Superior temporal gyrus (tissue), 1 donor: Measurements from ENCODE around the gene PKP2.
"Not testable (repeated sequence)": the region's sequence is repeated elsewhere in the genome, so short reads cannot be mapped to it uniquely, and the experiment has no call there.

ENCODE experiments used
- DNase-seq: peaks from one replicate; pipeline ENCODE4 v3.0.0-alpha.2; 2016; ENCODE audit errors: extremely low spot score

PKP2 gene

DNA sequence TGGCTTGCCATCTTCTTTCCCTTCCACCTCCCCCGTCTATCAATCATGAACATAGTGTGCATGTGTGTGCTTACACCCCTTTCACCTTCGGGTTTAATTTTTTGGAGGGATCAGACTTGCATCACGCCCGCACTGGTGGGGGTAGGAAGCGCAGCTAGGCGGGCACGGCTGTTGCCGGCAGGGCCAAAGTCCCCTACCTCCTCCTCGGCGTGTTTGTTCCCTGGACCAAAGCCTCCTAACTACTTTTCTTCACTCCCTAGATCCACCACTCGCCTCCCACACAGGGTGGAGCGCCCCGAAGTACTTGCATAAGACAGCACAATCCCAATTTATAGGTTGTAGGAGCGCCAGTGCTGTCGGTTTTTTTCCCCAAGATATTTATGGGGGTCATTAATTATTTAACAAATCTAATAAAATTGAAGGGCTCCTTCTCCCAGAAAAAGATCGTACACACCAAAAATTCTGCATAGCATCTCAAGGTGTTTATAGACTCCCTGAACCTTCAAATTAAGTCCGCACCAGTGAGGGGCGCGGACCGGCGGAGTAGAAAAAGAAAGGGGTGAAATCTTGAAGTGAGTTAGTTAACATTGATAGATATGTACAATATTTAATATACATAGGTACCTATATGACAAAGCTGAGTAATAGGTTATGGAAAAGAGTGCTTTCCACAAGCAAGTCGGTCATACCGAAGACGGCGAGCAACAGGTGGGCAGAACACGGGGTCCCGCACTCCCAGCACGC is 717 bp downstream of the PKP2 start:
- no peak for DNase-seq

DNA sequence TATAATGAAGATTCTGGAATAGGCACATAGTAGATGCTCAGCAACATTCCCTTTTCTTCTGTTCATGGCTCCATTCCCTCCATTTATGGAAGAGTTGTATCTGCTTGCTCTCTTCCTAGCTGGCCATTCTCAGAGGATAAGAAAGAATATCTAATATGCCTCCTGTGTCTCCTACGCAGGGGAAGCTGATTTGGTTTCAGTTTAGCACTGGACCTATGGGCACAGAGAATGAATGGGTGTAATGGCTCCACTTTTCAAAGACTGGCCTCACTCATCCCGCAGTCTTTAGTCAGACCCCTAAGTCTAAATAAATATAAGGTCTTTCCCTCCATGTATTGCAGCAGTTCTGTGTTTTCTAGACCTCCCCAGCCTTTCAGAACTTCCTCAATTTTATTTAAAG is 2.0 kb downstream of the PKP2 start:
- no peak for DNase-seq

DNA sequence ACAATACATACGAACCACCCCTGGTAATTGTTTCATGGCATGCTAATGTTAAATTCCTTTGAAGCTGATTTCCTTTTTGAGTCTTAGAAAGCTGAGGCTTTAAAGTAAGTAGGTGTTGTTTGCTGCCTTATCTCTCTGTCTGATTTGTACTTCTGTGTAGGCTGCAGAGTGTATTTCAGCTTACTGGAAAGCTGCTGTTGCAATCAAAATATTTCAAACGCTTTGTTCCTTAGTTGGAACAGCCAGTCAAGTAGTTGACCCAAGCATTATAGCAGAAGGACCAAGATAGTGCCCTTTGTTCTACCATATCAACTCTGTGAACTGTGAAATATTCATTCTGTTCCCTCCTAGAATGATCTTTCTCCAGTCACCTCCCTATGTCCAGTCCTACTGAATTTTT is 3.1 kb downstream of the PKP2 start:
- no peak for DNase-seq

DNA sequence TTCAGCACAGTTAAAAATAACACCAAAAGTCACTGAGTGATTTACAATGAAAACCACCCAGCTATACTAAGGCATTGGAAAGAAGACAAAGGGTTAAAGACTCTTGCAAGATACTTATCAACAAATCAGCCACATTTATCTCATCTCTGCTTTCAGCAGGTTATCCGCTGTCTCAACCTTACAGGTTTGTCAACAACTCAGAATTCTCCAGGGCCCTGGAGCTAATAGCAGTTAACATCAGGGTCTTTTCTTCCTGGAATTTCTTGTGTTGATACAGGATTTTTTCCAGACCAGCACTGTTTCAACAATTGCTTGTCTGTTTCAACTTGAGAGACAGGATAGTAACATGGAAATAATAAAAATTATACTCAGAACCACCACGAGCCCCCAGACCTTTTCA is 3.5 kb downstream of the PKP2 start:
- DNase-seq: no peak

DNA sequence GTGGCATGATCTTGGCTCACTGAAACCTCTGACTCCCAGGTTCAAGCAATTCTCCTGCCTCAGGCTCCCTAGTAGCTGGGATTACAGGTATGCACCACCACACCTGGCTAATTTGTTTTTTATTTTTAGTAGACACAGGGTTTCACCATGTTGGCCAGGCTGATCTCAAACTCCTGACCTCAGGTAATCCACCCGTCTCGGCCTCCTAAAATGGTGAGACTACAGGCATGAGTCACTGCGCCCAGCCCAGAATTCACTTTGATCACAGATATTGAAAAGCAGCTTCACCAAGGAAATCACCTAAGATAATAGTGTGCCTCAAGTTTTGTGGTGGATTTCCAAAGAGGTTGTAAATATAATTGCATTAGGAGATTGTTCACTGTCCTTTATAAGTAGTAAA is 4.2 kb downstream of the PKP2 start:
- DNase-seq: not testable (repeated sequence)

DNA sequence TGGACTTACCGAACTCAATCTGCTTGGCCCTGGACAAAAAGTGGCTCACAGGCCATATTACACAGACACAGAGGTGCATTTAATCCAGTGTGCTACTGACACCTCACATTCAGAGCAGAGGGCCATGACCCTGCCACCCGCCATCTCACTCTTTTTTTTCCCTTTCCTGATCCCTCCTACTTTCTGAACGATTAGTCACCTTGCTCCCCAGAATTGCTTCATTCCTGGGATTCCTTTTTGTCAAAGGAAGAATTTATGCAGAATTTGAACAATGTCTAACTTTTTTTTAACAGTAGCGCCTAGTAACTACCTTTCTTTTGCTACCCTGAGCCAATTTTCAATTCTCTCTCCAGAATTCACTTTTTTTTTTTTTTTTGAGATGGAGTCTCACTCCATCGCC is 4.6 kb downstream of the PKP2 start:
- no peak for DNase-seq

DNA sequence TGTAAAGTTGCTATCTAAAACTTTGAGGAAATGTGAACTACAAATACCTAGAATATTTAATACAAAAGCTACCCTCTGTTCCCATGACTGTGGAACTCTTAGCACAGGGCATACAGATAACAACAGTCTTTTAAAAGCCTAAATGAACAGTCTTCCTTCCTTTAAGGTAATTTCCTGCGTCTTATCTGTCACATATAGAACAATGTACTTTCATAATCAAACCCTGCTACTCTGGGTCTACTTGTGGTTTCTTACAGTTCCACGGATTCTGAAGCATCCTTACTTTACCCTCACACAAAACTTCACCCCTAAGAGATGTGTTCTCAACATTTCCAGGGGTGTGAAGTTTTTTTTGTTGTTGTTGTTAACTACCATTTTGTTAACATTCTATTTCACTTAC is 5.1 kb downstream of the PKP2 start:
- DNase-seq: no peak

DNA sequence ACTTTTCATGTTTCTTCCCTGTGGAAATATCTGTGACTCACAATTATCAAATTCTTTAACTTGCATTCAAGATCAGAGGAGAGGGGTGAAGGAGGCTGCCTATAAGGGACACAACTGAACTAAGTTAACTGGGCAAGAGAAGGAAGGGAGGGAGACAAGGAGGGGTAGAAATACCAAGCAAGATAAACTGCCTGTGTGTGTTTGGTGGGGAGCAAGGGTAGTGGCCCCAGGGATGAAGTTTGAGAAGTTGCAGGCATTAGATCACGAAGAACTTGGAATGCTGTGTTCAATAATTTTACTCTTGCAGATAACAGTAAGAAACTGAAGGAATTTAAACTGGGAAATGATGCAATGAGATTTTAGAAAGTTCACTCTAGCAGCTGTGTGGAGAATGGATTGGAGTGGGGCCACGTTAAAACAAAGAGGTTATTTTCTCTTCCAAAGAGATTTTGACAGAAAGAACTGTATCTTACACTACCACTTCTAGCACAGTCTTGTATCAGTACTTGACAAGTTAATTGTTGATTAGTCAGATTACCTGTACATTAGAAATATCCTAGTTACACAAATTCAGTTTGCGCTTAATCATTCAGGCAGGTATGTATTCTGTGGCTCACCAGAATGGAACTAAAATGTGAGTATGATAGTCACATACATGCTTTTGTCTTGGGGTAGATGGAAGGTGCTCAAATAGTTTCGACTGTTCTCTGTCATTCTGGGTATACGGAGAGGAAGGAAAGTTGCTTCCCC is 7.4 kb downstream of the PKP2 start:
- no peak for DNase-seq

DNA sequence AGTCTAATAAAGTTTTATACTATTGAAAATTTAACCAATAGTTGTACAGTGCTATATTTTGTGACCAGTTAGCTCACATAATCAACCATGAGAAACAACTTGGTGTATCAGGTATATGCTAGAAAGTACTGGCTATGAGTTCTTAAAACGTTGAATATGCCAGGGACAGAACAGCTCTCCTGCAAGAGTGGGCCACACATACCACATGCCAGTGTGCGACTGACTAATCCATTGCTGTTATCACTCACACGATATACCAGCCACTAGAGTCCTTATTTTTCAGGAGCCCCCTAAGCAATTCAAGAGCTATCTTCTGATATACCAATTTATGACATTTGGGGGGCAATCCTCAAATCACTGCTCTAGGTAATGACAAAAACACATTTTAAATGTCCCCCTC is 9.5 kb downstream of the PKP2 start:
- DNase-seq: no peak

DNA sequence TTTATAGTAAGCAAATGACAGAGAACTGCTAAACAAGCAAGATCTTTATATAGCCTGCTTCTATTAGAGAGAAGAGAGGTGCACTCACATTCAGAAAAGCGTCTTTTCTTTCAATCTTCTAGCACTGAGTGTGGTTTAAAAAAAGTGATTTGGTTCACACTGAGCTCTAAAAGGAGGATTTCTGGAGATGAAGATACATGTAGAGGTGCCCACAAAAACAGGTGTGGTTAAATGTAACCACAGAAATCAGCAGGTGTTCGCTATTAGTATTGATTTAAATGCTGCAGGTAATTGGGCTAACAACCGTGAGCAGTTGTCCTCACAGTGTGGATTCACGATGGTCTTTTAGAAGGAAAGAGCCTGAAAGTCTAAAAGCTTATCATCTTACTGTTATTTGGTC is 10.7 kb downstream of the PKP2 start:
- DNase-seq: no peak

DNA sequence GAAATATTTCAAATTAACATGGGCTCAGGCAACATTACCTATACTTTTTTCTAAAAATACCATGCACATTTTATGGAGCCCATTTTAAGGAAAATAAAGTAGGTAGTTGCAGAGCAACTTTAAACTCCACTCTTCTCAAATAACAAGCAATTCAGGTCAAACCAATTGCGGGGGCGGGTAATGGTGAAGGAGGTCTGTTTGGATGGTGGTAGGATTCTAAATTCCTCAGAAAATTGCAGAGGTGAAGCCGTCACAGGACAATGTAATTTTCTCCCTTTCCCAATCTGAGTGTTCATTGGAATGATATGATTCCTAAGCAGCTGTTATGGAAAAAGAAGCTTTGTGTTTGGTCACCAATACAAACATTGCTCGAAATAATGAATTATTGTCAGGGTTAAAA is 11.6 kb downstream of the PKP2 start:
- DNase-seq: no peak

DNA sequence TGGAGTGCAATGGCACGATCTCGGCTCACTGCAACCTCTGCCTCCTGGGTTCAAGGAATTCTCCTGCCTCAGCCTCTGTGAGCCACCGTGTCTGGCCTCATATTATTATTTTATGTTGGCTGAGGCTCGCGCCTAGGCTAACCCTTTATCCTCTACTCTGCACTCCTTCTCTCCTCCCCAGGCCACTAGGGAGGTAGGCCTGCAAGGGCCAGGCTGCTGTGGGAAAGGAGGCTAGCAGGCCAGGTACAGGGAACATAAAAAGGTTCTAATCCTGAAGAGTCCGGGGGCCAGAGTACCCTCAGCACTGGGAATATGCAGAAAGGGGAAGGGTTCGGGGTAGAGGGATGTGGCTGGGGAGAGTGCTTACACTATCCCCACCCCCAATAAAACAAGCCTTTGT is 14.9 kb downstream of the PKP2 start:
- DNase-seq: no peak

DNA sequence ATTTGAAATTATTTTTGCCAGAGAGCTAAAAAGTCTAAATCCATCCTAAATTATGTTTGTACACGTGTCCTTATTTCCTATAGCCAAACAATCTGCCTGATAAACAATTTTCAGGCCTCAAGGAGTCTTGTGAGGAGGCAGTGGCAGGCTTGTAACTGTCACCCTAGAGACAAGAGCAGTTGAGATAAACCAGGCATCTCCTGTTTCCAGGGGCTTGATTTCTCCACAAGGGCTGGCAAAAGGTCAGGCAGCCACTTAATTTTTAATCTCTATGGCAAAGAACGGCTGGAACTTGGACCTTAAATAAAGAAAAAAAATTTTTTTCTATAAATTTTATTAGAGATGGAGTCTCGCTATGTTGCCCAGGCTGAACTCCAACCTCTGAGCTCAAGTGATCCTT is 15.5 kb downstream of the PKP2 start:
- DNase-seq: no peak

DNA sequence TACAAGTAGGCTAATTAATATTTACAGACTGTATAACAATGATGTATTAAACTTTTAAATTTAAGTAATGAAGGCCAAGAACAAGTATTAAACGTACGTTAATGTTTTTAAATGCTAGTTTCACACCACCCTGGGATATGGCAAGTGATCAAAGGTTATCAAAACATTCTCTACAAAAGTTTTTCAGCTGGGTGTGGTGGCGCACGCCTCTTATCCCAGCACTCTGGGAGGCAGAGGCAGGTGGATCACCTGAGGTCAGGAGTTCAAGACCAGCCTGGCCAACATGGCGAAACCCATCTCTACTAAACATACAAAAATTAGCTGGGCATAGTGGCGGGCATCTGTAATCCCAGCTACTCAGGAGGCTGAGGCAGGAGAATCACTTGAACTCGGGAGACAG is 17.5 kb downstream of the PKP2 start:
- DNase-seq: not testable (repeated sequence)

DNA sequence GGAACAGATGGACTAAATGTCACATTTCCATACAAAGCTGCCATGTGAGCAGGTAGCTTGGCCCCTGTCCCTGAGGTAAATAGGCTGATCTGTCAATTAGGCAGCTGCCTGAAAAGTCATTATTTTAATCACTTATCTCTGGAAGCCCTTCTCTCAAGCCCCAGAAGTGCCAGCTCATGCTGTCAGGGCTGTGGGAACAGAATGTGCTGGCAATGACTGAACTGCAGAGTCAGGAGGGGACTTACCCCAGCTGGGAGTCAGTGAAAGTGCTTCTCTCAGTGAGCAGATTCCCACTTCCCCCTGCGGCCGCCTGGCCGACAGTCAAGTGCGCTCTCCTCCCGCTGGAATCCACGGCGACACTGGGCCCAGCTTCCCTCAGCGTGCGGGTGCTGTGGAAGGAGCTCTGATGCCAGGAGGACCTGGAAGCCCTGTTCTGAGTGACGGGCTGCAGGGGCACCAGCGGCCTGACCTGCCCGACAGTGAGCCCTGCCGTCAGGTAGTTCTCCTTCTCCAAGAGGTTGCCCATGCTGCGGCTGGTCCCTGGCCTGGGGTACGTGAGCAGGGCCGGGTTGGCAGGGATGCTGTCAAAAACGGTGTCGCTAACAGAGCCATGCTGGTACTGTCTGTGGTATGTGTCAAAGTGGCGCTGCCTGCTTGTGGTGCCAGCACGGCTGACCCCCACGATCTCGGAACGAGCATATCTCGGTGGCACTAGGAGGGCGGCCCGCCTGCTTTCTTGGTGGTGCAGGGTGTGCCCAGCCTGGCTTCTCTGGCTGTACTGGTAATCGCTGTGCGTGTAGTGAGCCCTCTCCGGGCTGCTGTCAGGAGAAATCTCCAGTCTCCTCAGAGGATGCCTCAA is 18.7 kb downstream of the PKP2 start:
- no peak for DNase-seq

DNA sequence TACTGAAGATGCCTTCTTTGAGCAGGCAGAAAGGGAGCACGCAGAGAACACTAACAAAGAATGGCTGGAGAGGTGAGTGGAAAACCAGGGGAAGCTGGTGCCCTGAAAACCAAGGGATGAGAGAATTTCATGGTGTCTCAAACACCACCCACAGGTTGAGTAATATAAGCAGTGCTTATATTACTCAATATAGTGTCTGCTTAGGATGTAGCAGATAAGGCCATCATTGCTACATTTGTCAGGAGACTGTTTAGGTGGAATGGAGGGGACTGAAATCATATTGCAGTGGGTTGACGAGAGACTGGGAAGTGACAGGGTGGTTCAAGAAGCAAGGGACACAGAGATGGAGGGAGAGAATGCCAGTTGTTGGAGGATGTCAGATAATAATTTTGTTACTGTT is 20.6 kb downstream of the PKP2 start:
- DNase-seq: no peak

DNA sequence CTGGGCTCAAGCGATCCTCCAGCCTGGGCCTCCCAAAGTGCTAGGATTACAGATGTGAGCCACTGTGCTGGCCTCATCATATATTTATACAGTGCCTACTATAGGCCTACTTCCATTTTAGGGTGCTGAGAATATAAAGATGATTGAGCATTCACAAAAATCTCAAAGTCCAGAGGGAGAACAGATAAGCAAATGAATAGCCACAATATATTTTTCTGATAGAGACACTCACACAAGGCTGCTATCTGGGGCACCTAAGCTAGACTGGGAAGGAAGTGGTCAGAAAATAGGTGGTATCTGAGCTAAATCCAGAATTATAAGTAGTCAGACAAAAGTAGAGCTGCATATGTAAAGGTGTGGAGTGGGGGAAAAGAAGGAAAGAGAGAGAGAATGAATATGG is 21.6 kb downstream of the PKP2 start:
- DNase-seq: no peak

DNA sequence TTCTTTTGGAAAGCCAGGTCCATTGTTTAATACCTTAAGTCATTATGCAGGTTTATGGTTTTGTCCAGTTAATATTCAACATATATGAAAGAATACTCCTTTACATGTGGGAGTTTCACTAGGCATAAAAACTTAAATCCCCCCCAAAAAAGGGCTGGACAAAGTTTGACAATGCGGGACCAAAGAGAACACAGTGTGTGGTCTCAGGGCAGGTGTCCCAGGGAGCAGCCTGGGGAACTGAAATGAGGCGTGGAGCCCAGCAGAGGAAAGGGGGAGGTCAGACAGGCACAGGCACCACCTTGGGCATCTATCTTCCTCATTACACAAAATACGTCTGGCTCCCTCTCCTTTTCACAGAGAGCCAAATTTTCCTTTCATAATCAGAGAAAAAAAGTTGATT is 22.5 kb downstream of the PKP2 start:
- DNase-seq: no peak

DNA sequence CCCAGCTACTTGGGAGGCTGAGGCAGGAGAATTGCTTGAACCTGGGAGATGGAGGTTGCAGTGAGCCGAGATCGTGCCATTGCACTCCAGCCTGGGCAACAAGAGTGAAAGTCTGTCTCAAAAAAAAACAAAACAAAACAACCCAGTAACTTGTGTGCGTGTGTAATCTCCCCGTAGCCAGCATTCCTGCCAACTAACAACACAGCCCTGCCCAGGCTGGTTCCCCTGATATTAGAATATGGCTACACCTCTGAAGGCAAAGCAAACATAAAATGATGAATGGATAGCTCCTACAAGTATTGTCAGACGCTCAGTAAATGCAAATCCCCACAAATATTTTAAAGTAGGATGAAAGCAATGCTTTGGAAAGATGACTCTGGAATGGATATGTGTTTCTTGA is 24.2 kb downstream of the PKP2 start:
- DNase-seq: not testable (repeated sequence)

DNA sequence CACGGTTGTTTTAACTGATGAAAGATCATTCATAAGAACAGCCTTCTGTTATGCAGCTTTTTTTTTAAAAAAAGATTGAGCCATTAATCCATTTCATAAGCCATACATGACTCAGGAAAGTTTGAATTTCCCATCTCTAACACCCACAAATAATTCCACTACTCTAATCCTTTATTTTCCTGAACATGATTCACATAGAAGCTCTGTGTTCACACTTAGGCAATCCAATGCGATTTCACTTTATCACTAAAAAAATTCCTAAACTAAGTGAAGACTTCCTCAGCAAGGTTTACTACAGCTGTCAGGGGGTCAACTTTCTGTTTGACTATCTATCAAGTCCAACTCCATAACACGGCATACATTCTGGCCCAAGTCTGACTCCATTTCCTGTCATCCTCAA is 25.9 kb downstream of the PKP2 start:
- no peak for DNase-seq

DNA sequence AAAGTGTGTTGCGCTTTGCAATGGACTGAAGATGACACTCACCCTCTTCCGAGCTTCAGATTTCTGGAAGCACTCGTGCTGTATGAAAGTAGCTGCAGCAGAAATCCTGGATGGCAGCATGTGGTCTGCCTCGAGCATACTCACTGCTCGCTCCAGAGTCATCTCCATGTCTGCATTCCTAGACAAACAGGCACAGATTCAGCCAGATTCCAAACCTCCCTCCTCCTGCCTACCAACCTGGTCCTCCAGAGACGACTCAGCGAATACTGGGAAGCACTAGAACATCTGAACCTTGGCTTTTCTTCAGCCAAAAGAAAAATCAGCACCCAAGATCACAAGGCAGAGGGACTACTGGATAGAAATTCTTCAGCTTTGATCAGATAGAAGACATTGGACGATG is 27.7 kb downstream of the PKP2 start:
- no peak for DNase-seq

DNA sequence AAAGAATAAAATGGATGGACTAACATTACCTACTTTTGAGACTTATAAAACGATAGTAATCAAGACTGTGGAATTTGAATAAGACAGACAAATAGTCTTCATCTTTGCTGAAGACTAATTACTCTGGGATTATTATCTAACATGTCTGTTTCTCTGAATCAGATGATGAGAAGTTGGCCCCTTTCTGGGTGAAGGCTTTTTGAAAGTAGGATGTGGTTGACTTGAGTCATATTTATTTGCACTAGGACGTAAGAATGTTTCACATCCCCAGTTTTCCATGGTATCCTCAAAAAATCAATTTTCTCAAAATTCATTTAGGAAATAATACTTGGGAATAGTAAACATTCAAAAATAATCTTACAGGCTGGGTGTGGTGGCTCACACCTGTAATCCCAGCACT is 31.8 kb downstream of the PKP2 start:
- no peak for DNase-seq

DNA sequence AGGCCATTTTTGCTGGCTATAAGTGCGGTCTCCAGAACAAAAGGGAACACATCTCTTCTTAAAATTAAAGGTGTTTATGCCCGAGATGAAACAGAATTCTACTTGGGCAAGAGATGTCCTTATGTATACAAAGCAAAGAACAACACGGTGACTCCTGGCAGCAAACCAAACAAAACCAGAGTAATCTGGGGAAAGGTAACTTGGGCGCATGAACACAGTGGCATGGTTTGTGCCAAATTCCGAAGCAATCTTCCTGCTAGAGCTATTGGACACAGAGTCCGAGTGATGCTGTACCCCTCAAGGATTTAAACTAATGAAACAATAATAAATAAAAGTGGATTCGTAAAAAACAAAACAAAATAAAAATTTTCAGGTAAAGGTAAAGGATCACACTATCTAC is 33.4 kb downstream of the PKP2 start:
- no peak for DNase-seq
